Fibroblast of villous mesenchyme (primary cell): ENCODE data around the gene CLCN7. TPM values are rescaled to one million over a fixed set of nuclear protein-coding genes. Genes with fewer than 3 reads are reported as not detected.

Source experiments
- DNase-seq: peaks from one replicate; pipeline ENCODE4 v3.0.0-alpha.2; 2010; ENCODE audit warnings: low read depth
- H3K4me3 ChIP-seq: 2 replicates; pipeline ENCODE4 v1.5.1; 2011; ENCODE audit warnings: low read depth, mild to moderate bottlenecking, low read length
- CTCF ChIP-seq: IDR thresholded peaks from 2 replicates; pipeline ENCODE4 v1.5.1; 2012; ENCODE audit warnings: low read depth, mild to moderate bottlenecking, low read length; ENCODE audit not compliant: insufficient read depth
- total RNA-seq: library from RNA; depleted of rRNA; stranded (reverse); fragments of >200 nt; gene quantifications from 2 replicates; pipeline ENCODE4 v1.2.3, GENCODE V29; 2012

CLCN7 gene
- total RNA-seq, 1 donor = 85.1 TPM

GRCh38 chr16:1450218-1450617, 24.6 kb downstream of the CLCN7 start:
- DNase-seq = no peak

GRCh38 chr16:1449201-1449788, 25.5 kb downstream of the CLCN7 start:
- no peak overlapping the region for H3K4me3 ChIP-seq
- no peak for DNase-seq
- TF ChIP-seq CTCF = no peak

More at GRCh38 chr16:1450218-1450617, 24.6 kb downstream of the CLCN7 start:
- no peak overlapping the region for H3K4me3 ChIP-seq
- TF ChIP-seq CTCF = no peak

GRCh38 chr16:1448536-1449116, 26.2 kb downstream of the CLCN7 start:
- no peak for TF ChIP-seq CTCF
- H3K4me3 ChIP-seq = no peak overlapping the region
- no peak for DNase-seq

- no peak for DNase-seq
- no peak for TF ChIP-seq CTCF
- no peak overlapping the region for H3K4me3 ChIP-seq
These were observed 26.9 kb downstream of the CLCN7 start for GRCh38 chr16:1447965-1448364.

DNA sequence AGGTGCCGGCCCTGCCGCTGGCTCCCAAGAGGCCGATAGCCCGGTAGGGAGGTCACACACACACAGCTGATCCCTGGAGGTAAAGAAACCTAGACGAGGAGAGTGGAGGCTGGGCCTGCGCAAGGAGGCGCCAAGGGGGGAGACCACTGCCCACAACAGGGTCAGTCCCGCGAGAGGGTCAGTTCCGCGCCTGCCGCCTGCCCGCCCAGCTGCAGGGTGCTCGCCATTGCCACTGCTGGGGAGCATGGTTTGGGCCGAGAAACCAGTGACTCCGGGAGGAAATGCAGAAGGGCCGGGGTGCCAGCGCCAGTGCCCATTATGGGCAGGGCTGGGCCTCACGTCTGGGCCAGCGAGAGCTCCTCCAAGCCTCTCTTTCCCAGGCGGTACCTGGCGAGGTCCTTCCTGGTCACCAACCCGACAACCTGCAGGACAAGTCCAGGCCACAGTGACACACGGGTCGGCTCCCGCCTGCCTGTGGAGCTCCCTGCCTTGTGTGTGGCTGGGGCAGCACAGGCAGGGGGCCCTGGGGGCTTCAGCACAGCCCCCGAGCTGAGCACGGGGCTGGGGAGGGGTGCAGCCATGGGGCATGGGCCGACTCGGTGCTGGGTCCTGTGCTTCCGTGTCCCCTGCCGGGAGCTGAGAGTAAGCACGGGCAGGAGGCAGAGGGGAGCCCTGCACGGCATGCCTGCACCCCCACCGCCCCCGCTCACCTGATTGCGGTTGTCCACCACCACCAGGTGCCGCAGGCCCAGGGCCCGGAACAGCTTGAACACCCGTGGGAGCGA, 28.3 kb downstream of the CLCN7 start:
- H3K4me3 ChIP-seq = no peak overlapping the region
- no peak for DNase-seq
- TF ChIP-seq CTCF = no peak

DNA sequence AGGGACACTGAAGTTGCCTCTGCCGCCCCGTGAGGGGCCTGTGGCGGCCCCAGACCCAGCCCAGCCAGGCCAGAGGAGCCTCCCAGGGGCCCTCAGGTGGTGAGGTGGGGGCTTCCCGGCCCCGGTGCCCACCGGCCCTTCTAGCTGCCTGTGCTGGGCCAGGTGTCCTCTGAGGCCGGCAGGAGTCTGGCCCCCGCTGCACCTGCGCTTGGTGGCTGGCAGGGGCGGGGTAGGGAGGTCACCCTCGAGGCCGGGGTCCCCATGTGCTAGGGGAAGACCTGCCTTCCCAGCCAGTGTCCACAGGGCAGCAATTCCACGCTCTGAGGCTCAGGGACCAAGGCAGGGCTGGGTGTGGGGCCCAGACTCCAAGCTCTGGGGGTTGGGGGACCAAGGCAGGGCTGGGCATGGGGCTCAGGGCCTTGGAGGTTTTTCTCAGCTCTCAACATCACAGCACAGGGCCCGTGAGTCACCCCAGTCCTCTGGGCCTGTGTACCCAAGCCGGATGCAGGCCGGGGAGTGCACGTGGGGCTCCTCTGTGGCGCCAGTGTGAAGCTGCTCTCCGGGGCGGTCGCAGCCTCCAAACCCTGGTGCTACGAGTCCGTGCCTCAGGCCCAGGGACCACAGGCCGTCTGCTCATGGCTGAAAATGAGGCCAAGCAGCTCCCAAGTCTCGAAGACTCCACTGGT, 29.2 kb downstream of the CLCN7 start:
- no peak overlapping the region for H3K4me3 ChIP-seq
- no peak for TF ChIP-seq CTCF
- DNase-seq = no peak
